SK-N-SH (cell line): ENCODE measurements around the gene BABAM2. TPM values are rescaled to one million over a fixed set of nuclear protein-coding genes. Genes with fewer than 3 reads are reported as not detected.

Source experiments
- CTCF ChIA-PET: fragments of 300-600, 350-600 bp; formaldehyde crosslinking; extraction: SDS; loops from one replicate; lab custom pipeline; 2021; lab: Yijun Ruan, JAX
- POLR2A ChIA-PET: fragments of 350-600 bp; sonication (Branson Sonifier 250); formaldehyde crosslinking; extraction: SDS; loops from one replicate; lab custom pipeline; 2020; ENCODE audit warnings: antibody characterized with exemption, inconsistent platforms; lab: Yijun Ruan, JAX
- DNase-seq: peaks from one replicate; pipeline ENCODE4 v3.0.0; 2012
- H2AFZ ChIP-seq: fragments of 200-600 bp; sonication (generic); 2 replicates; pipeline ENCODE4 v1.8.1; 2016; ENCODE audit warnings: antibody characterized with exemption, mild to moderate bottlenecking, low read depth
- H3F3A ChIP-seq: fragments of 200-600 bp; sonication (generic); replicated peaks from 2 replicates; pipeline ENCODE3; 2016; ENCODE audit warnings: antibody characterized with exemption, mild to moderate bottlenecking; ENCODE audit not compliant: insufficient read depth
- H3K27ac ChIP-seq, 2 experiments: fragments of 200-500 bp in 1 of 2; fragments of 200-600 bp in 1 of 2; sonication (Bioruptor generic) in 1 of 2; sonication (generic), shearing (Covaris generic) in 1 of 2; 2 replicates each; pipeline versions ENCODE4 v1.5.1 to v1.6.1; 2014 to 2016; ENCODE audit warnings: low read depth in 2 of 2, inconsistent platforms in 1 of 2, low read length in 1 of 2, mild to moderate bottlenecking in 1 of 2, mixed read lengths in 1 of 2
- H3K27me3 ChIP-seq: fragments of 200-600 bp; sonication (generic), shearing (Covaris generic); 2 replicates; pipeline ENCODE4 v1.6.1; 2016; ENCODE audit warnings: mixed run types; ENCODE audit not compliant: insufficient read depth
- H3K36me3 ChIP-seq, 2 experiments: fragments of 200-500 bp in 1 of 2; fragments of 200-600 bp in 1 of 2; sonication (Bioruptor generic) in 1 of 2; sonication (generic) in 1 of 2; replicated peaks in 1 of 2; 2 replicates each; pipeline versions ENCODE3 to v1.5.1; 2014 to 2016; ENCODE audit warnings: low read length in 1 of 2, mild to moderate bottlenecking in 1 of 2; ENCODE audit not compliant: insufficient read depth in 2 of 2, control insufficient read depth in 1 of 2
- H3K4me1 ChIP-seq, 2 experiments: fragments of 200-500 bp in 1 of 2; fragments of 200-600 bp in 1 of 2; sonication (Bioruptor generic) in 1 of 2; sonication (generic), shearing (Covaris generic) in 1 of 2; 2 replicates each; pipeline versions ENCODE4 v1.5.1 to v1.6.1; 2014 to 2016; ENCODE audit warnings: low read depth in 1 of 2, low read length in 1 of 2, mixed run types in 1 of 2; ENCODE audit not compliant: insufficient read depth in 2 of 2, control insufficient read depth in 1 of 2
- H3K4me2 ChIP-seq: fragments of 200-600 bp; sonication (generic), shearing (Covaris generic); 2 replicates; pipeline ENCODE4 v1.6.1; 2017; ENCODE audit warnings: mixed run types
- H3K4me3 ChIP-seq, 2 experiments: fragments of 200-500 bp in 1 of 2; fragments of 200-600 bp in 1 of 2; sonication (Bioruptor generic) in 1 of 2; sonication (generic), shearing (Covaris generic) in 1 of 2; 2 replicates each; pipeline versions ENCODE4 v1.5.1 to v1.8.1; 2014 to 2016; ENCODE audit warnings: low read depth in 2 of 2, inconsistent platforms in 1 of 2, low read length in 1 of 2, mild to moderate bottlenecking in 1 of 2, mixed read lengths in 1 of 2, moderate library complexity in 1 of 2
- H3K79me2 ChIP-seq: fragments of 200-600 bp; sonication (generic); 2 replicates; pipeline ENCODE4 v1.8.1; 2017; ENCODE audit warnings: mild to moderate bottlenecking; ENCODE audit not compliant: insufficient read depth
- H3K9ac ChIP-seq: fragments of 200-600 bp; sonication (generic); 2 replicates; pipeline ENCODE4 v1.6.1; 2017; ENCODE audit warnings: mixed run types
- H3K9me2 ChIP-seq: fragments of 200-600 bp; sonication (generic); 2 replicates; pipeline ENCODE4 v1.6.1; 2017; ENCODE audit warnings: mixed run types
- H3K9me3 ChIP-seq: fragments of 200-600 bp; sonication (generic); 2 replicates; pipeline ENCODE4 v1.6.1; 2017; ENCODE audit warnings: mixed run types, mild to moderate bottlenecking, moderate library complexity
- H4K20me1 ChIP-seq: fragments of 200-600 bp; sonication (generic); 2 replicates; pipeline ENCODE4 v1.6.1; 2017; ENCODE audit warnings: mild to moderate bottlenecking, mixed run types; ENCODE audit not compliant: insufficient read depth
- CHD2 ChIP-seq: fragments of 150-350 bp; IDR thresholded peaks from 2 replicates; pipeline ENCODE4 v1.6.1; 2018; ENCODE audit warnings: low read length; ENCODE audit not compliant: partially characterized antibody
- CTCF ChIP-seq: fragments of 200-600 bp; sonication (generic); IDR thresholded peaks from 2 replicates; pipeline ENCODE4 v1.6.1; 2017; ENCODE audit warnings: antibody characterized with exemption, mild to moderate bottlenecking, moderate library complexity
- EP300 ChIP-seq, 2 experiments: IDR thresholded peaks; 2 replicates each; pipeline versions ENCODE4 v1.4.0 to v1.6.1; 2012; ENCODE audit warnings: borderline replicate concordance in 1 of 2, low read depth in 1 of 2, low read length in 1 of 2
- EZH2phosphoT487 ChIP-seq: fragments of 200-600 bp; sonication (generic); IDR thresholded peaks from 2 replicates; pipeline ENCODE4 v1.6.1; 2017; ENCODE audit warnings: low read depth, mixed run types, mild to moderate bottlenecking, antibody characterized with exemption, moderate library complexity, borderline replicate concordance
- FOXM1 ChIP-seq: IDR thresholded peaks from 2 replicates; pipeline ENCODE4 v1.4.0; 2012; ENCODE audit warnings: low read depth, mild to moderate bottlenecking
- GATA2 ChIP-seq: sonication (generic); formaldehyde crosslinking; IDR thresholded peaks from 2 replicates; pipeline ENCODE4 v1.5.0; 2020; ENCODE audit warnings: mild to moderate bottlenecking, missing genetic modification reagents
- IRF3 ChIP-seq: fragments of 150-350 bp; IDR thresholded peaks from 2 replicates; pipeline ENCODE4 v1.6.1; 2016; ENCODE audit warnings: mild to moderate bottlenecking, low read depth, low read length
- NFIC ChIP-seq: IDR thresholded peaks from 2 replicates; pipeline ENCODE4 v1.4.0; 2012; ENCODE audit warnings: borderline replicate concordance
- REST ChIP-seq: IDR thresholded peaks from 2 replicates; pipeline ENCODE4 v1.6.1; 2012; ENCODE audit warnings: mild to moderate bottlenecking, low read depth, low read length, moderate library complexity
- RXRA ChIP-seq: IDR thresholded peaks from 2 replicates; pipeline ENCODE4 v1.4.0; 2012; ENCODE audit warnings: low read depth, mild to moderate bottlenecking, borderline replicate concordance
- SIN3A ChIP-seq: IDR thresholded peaks from 2 replicates; pipeline ENCODE4 v1.6.1; 2012; ENCODE audit warnings: low read depth, mild to moderate bottlenecking, low read length, moderate library complexity, borderline replicate concordance
- TEAD4 ChIP-seq: IDR thresholded peaks from 2 replicates; pipeline ENCODE4 v1.4.0; 2012; ENCODE audit warnings: mild to moderate bottlenecking, borderline replicate concordance; ENCODE audit not compliant: insufficient read depth
- WGBS: methylation state at CpG from one replicate; pipeline ENCODE4 v1.1.6; 2017; ENCODE audit warnings: low lambda C conversion rate; 5-methylcytosine and 5-hydroxymethylcytosine counted together
- polyA plus RNA-seq, 3 experiments: library from polyadenylated mRNA; depleted of rRNA; stranded (reverse); fragments of >200 nt; gene quantifications; 2 replicates each; pipeline ENCODE4 v1.2.3, GENCODE V29; 2012

Gene BABAM2
- polyA plus RNA-seq, 1 of the 3 experiments (the other 2 are of a cell fraction) = 34.0 TPM

GRCh38 chr2:27852691-27853090 is 37.8 kb upstream of the BABAM2 start:
- Histone ChIP-seq H3K9ac (no peak overlapping the region), H3K36me3 (no peaks in the 10 kb centered on the region), H3K4me3 (no peak overlapping the region), H3K4me2 (no peak overlapping the region), H3K9me2 (no peaks in the 10 kb centered on the region), H2AFZ (no peak overlapping the region), H4K20me1 (no peaks in the 10 kb centered on the region), H3K79me2 (no peaks in the 10 kb centered on the region), H3K9me3 (peaks cover under 1% of the 10 kb centered on the region; the same call in 1 of the 2 replicates), H3K4me1 (peaks cover 0 to 19% of the 10 kb centered on the region in 2 experiments; a peak in 1 of 4 replicates), H3K27me3 (no peaks in the 10 kb centered on the region), H3K27ac (no peak overlapping the region), H3F3A (peaks cover 11% of the 10 kb centered on the region)
- DNase-seq = no peak
- WGBS = 93% methylated on average over 1 of the region's 1 CpG
- POLR2A ChIA-PET = interaction anchor here (0.6 kb wide), 1 partner anchor 82 kb away, joined by 4 read pairs; no protein-coding TSS in a partner anchor
- no peak for TF ChIP-seq NFIC
- TF ChIP-seq GATA2 (CRISPR knock-in tag) = no peak
- TF ChIP-seq CTCF = no peak
- TF ChIP-seq SIN3A = no peak
- no peak for TF ChIP-seq CHD2
- TF ChIP-seq RXRA = no peak
- TF ChIP-seq IRF3 = no peak
- CTCF ChIA-PET = interaction anchor here (1.0 kb wide), 1 partner anchor 19 kb away, joined by 3 read pairs; no protein-coding TSS in a partner anchor

GRCh38 chr2:27854229-27854862 is 36.2 kb upstream of the BABAM2 start:
- CTCF ChIA-PET = no interaction called here
- no peaks in the 10 kb centered on the region for H3K36me3 ChIP-seq
- no peak overlapping the region for H3K4me3 ChIP-seq
- 96% methylated on average over 3 of the region's 3 CpGs for WGBS
- TF ChIP-seq FOXM1 = no peak
- no peak for TF ChIP-seq REST
- no peak for TF ChIP-seq TEAD4
- no peak for TF ChIP-seq EP300 (IDR thresholded peaks at IDR 0.05; ENCODE audit: borderline replicate concordance in 1 of 2, low read depth in 1 of 2, low read length in 1 of 2)
- no peak for TF ChIP-seq EZH2phosphoT487
- no peaks in the 10 kb centered on the region for H3K79me2 ChIP-seq
- DNase-seq = no peak
- no peaks in the 10 kb centered on the region for H3K27me3 ChIP-seq
- peaks cover 11% of the 10 kb centered on the region for H3F3A ChIP-seq
- H3K9ac ChIP-seq = no peak overlapping the region
- H2AFZ ChIP-seq = no peak overlapping the region
- no peaks in the 10 kb centered on the region for H3K9me2 ChIP-seq
- no peak overlapping the region for H3K27ac ChIP-seq
- peaks cover 3% of the 10 kb centered on the region; the same call in 1 of the 2 replicates for H3K9me3 ChIP-seq
- POLR2A ChIA-PET = no interaction called here
- peaks cover 0 to 19% of the 10 kb centered on the region in 2 experiments; a peak in 1 of 4 replicates for H3K4me1 ChIP-seq
- no peak overlapping the region for H3K4me2 ChIP-seq
- no peaks in the 10 kb centered on the region for H4K20me1 ChIP-seq
